Measurements from ENCODE around the gene CR1L.

CR1L gene

GRCh38 chr1:207644852-207645634 lies at the start of gene CR1L:
CR1L (plus strand) TSS chr1:207645133; CDS start chr1:207645234, 101 bp downstream.
- H3K4me3 ChIP-seq (ENCODE audit: insufficient read length, low read depth) = no peak within 1 kb of the TSS
- H3K4me1 ChIP-seq (ENCODE audit: insufficient read depth, insufficient read length) = no peaks in the 10 kb centered on the region
- H3K27me3 ChIP-seq (ENCODE audit: insufficient read depth, insufficient read length) = no peaks in the 10 kb centered on the region
- peaks cover 14% of the 10 kb centered on the region; the same call in 1 of the 2 replicates for H3K9me3 ChIP-seq (ENCODE audit: insufficient read depth, low read length)
- TF ChIP-seq ZNF274 (IDR thresholded peaks at IDR 0.05; ENCODE audit: low read depth, low read length) = no peak
- no peak for TF ChIP-seq YY1 (IDR thresholded peaks at IDR 0.05; ENCODE audit: insufficient read depth, insufficient read length)
- TF ChIP-seq SUZ12 (IDR thresholded peaks at IDR 0.05; ENCODE audit: extremely low read depth, insufficient read depth, insufficient read length) = no peak
- no peak within 1 kb of the TSS for H3K9ac ChIP-seq (ENCODE audit: insufficient read length, low read depth)
- H3K36me3 ChIP-seq (ENCODE audit: insufficient read depth, insufficient read length, low read length) = no peaks in the 10 kb centered on the region
- DNase-seq (ENCODE audit: low read depth, low spot score) = no peak

GRCh38 chr1:207603777-207604176 lies 41.2 kb upstream of the CR1L start:
- DNase-seq (ENCODE audit: low read depth, low spot score) = no peak
- Histone ChIP-seq H3K4me3 (ENCODE audit: insufficient read length, low read depth) (no peak overlapping the region), H3K9ac (ENCODE audit: insufficient read length, low read depth) (no peak overlapping the region), H3K27me3 (ENCODE audit: insufficient read depth, insufficient read length) (no peaks in the 10 kb centered on the region), H3K36me3 (ENCODE audit: insufficient read depth, insufficient read length, low read length) (no peaks in the 10 kb centered on the region), H3K9me3 (ENCODE audit: insufficient read depth, low read length) (no peaks in the 10 kb centered on the region; the same call in 1 of the 2 replicates), H3K4me1 (ENCODE audit: insufficient read depth, insufficient read length) (no peaks in the 10 kb centered on the region)
- no peak for TF ChIP-seq YY1 (IDR thresholded peaks at IDR 0.05; ENCODE audit: insufficient read depth, insufficient read length)
- no peak for TF ChIP-seq ZNF274 (IDR thresholded peaks at IDR 0.05; ENCODE audit: low read depth, low read length)
- no peak for TF ChIP-seq SUZ12 (IDR thresholded peaks at IDR 0.05; ENCODE audit: extremely low read depth, insufficient read depth, insufficient read length)

GRCh38 chr1:207605444-207606361 lies 39.2 kb upstream of the CR1L start:
- no peak for DNase-seq (ENCODE audit: low read depth, low spot score)

DNA sequence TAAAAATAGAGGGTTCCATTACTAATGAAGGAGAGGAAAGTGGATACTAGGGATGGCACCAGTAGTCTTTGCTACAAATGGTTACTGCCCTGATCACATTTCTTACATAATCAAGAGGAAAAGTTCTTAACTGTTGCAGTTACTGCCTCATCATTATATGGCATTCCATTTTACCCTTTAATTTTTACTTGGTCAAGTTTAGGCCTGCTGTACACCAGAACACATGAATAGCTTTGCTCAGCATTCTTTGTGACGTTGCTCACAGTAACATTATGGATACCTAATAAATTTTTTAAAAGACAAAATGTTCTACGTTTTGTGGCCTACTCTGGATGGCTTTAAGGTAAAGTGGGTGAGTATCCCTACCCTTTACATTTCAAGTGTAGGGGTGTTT lies 38.6 kb upstream of the CR1L start:
- no peaks in the 10 kb centered on the region for H3K4me1 ChIP-seq (ENCODE audit: insufficient read depth, insufficient read length)
- H3K9me3 ChIP-seq (ENCODE audit: insufficient read depth, low read length) = no peaks in the 10 kb centered on the region
- H3K9ac ChIP-seq (ENCODE audit: insufficient read length, low read depth) = no peak overlapping the region
- TF ChIP-seq ZNF274 (IDR thresholded peaks at IDR 0.05; ENCODE audit: low read depth, low read length) = no peak
- TF ChIP-seq YY1 (IDR thresholded peaks at IDR 0.05; ENCODE audit: insufficient read depth, insufficient read length) = no peak
- TF ChIP-seq SUZ12 (IDR thresholded peaks at IDR 0.05; ENCODE audit: extremely low read depth, insufficient read depth, insufficient read length) = no peak
- no peaks in the 10 kb centered on the region for H3K27me3 ChIP-seq (ENCODE audit: insufficient read depth, insufficient read length)
- no peak overlapping the region for H3K4me3 ChIP-seq (ENCODE audit: insufficient read length, low read depth)
- H3K36me3 ChIP-seq (ENCODE audit: insufficient read depth, insufficient read length, low read length) = no peaks in the 10 kb centered on the region
- no peak for DNase-seq (ENCODE audit: low read depth, low spot score)

More at GRCh38 chr1:207605444-207606361, 39.2 kb upstream of the CR1L start:
- H3K36me3 ChIP-seq (ENCODE audit: insufficient read depth, insufficient read length, low read length) = no peaks in the 10 kb centered on the region
- H3K9ac ChIP-seq (ENCODE audit: insufficient read length, low read depth) = no peak overlapping the region
- no peaks in the 10 kb centered on the region for H3K4me1 ChIP-seq (ENCODE audit: insufficient read depth, insufficient read length)
- no peak overlapping the region for H3K4me3 ChIP-seq (ENCODE audit: insufficient read length, low read depth)
- H3K27me3 ChIP-seq (ENCODE audit: insufficient read depth, insufficient read length) = no peaks in the 10 kb centered on the region
- no peaks in the 10 kb centered on the region for H3K9me3 ChIP-seq (ENCODE audit: insufficient read depth, low read length)
- TF ChIP-seq SUZ12 (IDR thresholded peaks at IDR 0.05; ENCODE audit: extremely low read depth, insufficient read depth, insufficient read length) (no peak), YY1 (IDR thresholded peaks at IDR 0.05; ENCODE audit: insufficient read depth, insufficient read length) (no peak), ZNF274 (IDR thresholded peaks at IDR 0.05; ENCODE audit: low read depth, low read length) (no peak)

- TF ChIP-seq SUZ12 (IDR thresholded peaks at IDR 0.05; ENCODE audit: extremely low read depth, insufficient read depth, insufficient read length) = no peak
- no peak for TF ChIP-seq YY1 (IDR thresholded peaks at IDR 0.05; ENCODE audit: insufficient read depth, insufficient read length)
- no peak for TF ChIP-seq ZNF274 (IDR thresholded peaks at IDR 0.05; ENCODE audit: low read depth, low read length)
- Histone ChIP-seq H3K9me3 (ENCODE audit: insufficient read depth, low read length) (peaks cover 23% of the 10 kb centered on the region; the same call in 1 of the 2 replicates), H3K4me1 (ENCODE audit: insufficient read depth, insufficient read length) (no peaks in the 10 kb centered on the region), H3K36me3 (ENCODE audit: insufficient read depth, insufficient read length, low read length) (no peaks in the 10 kb centered on the region), H3K9ac (ENCODE audit: insufficient read length, low read depth) (no peak overlapping the region), H3K4me3 (ENCODE audit: insufficient read length, low read depth) (no peak overlapping the region), H3K27me3 (ENCODE audit: insufficient read depth, insufficient read length) (no peaks in the 10 kb centered on the region)
- no peak for DNase-seq (ENCODE audit: low read depth, low spot score)
These were observed 32.2 kb upstream of the CR1L start for GRCh38 chr1:207612762-207613161.

DNA sequence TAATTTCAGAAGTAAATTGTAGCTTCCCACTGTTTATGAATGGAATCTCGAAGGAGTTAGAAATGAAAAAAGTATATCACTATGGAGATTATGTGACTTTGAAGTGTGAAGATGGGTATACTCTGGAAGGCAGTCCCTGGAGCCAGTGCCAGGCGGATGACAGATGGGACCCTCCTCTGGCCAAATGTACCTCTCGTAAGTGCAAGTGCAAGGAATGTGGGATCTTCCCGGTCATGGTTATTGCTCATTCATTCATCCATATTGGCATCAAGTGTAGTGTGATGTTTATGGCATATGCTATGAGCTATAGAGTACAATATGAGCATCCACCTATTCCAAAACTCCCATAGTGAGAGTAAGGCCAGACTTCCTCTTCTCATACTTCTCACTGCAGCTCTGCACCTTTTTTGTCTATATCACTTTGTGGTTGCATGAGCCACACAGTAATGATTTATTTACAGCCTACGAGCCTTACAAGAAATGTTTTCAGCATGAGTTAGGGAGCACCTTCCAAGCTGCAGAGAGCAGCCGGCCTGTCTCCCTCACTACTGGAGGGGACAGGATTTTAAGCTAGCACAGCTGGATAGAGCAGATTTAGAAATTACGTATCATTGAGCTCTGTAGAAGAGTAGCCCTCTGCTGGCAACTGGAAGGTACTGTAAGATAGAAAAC lies 24.9 kb upstream of the CR1L start:
- TF ChIP-seq ZNF274 (IDR thresholded peaks at IDR 0.05; ENCODE audit: low read depth, low read length) (no peak), YY1 (IDR thresholded peaks at IDR 0.05; ENCODE audit: insufficient read depth, insufficient read length) (no peak), SUZ12 (IDR thresholded peaks at IDR 0.05; ENCODE audit: extremely low read depth, insufficient read depth, insufficient read length) (no peak)
- DNase-seq (ENCODE audit: low read depth, low spot score) = no peak
- H3K27me3 ChIP-seq (ENCODE audit: insufficient read depth, insufficient read length) = no peaks in the 10 kb centered on the region
- no peaks in the 10 kb centered on the region for H3K36me3 ChIP-seq (ENCODE audit: insufficient read depth, insufficient read length, low read length)
- H3K4me3 ChIP-seq (ENCODE audit: insufficient read length, low read depth) = no peak overlapping the region
- H3K4me1 ChIP-seq (ENCODE audit: insufficient read depth, insufficient read length) = no peaks in the 10 kb centered on the region
- H3K9ac ChIP-seq (ENCODE audit: insufficient read length, low read depth) = no peak overlapping the region
- peaks cover 5% of the 10 kb centered on the region; the same call in 1 of the 2 replicates for H3K9me3 ChIP-seq (ENCODE audit: insufficient read depth, low read length)
